Body of pancreas (tissue), 4 donors: ENCODE measurements around the gene PPIH. TPM values are rescaled to one million over a fixed set of nuclear protein-coding genes. Genes with fewer than 3 reads are reported as not detected.
"Not testable (repeated sequence)": the region's sequence is repeated elsewhere in the genome, so short reads cannot be mapped to it uniquely, and the experiment has no call there.

ENCODE experiments used
- ATAC-seq: fragments of 150-250 bp; one replicate; pipeline ENCODE4 v1.9.1; 2016
- DNase-seq, 4 donors: peaks; one replicate each; pipeline ENCODE4 v3.0.0-alpha.2; 2019
- H3K27ac ChIP-seq, 4 donors: fragments of 200-600 bp; sonication (generic); 1 replicate in 3 of 4; 2 replicates in 1 of 4; pipeline versions ENCODE4 v1.5.1 to v1.6.1; 2016 to 2019; ENCODE audit warnings: mild to moderate bottlenecking in 1 of 4, mixed read lengths in 1 of 4, moderate library complexity in 1 of 4
- H3K27me3 ChIP-seq, 2 donors: fragments of 200-600 bp; sonication (generic); one replicate each; pipeline ENCODE4 v1.6.0; 2016; ENCODE audit warnings: mild to moderate bottlenecking in 1 of 2
- H3K36me3 ChIP-seq, 2 donors: fragments of 200-600 bp; sonication (generic); replicated peaks in 1 of 2; 2 replicates each; pipeline ENCODE4 v1.5.1; 2016; ENCODE audit warnings: low read depth in 2 of 2; ENCODE audit not compliant: insufficient read depth in 1 of 2
- H3K4me1 ChIP-seq: fragments of 200-600 bp; sonication (generic); one replicate; pipeline ENCODE4 v1.6.0; 2016
- H3K4me3 ChIP-seq, 2 donors: fragments of 200-600 bp; sonication (generic); 1 replicate in 1 of 2; 2 replicates in 1 of 2; pipeline ENCODE4 v1.5.1; 2016 to 2019
- H3K9me3 ChIP-seq, 3 donors: fragments of 200-600 bp; sonication (generic); 1 replicate in 2 of 3; 2 replicates in 1 of 3; pipeline ENCODE4 v1.5.1; 2016
- POLR2A ChIP-seq, 3 donors: fragments of 450-650 bp; IDR thresholded peaks; one replicate each; pipeline ENCODE4 v1.6.1; 2016; ENCODE audit warnings: antibody characterized with exemption in 3 of 3, mild to moderate bottlenecking in 2 of 3
- WGBS, 2 donors: methylation state at CpG; one replicate each; pipeline ENCODE4 v1.1.5; 2017; 5-methylcytosine and 5-hydroxymethylcytosine counted together
- intact Hi-C: fragments of 100-400 bp; cut with DNase I; formaldehyde crosslinking; loops from one replicate; pipeline ENCODE4 v1.15.1; 2023
- total RNA-seq, 2 donors: library from RNA; depleted of rRNA; stranded (reverse); fragments of >200 nt; gene quantifications; one replicate each; pipeline ENCODE4 v1.1.0, GENCODE V29; 2016
- TF ChIP-seq, protein P1 (sequence below), 7 experiments: fragments of 450-650 bp in 4 of 7; fragments of 200-600 bp in 3 of 7; sonication (generic) in 3 of 7; IDR thresholded peaks; one replicate each; pipeline ENCODE4 v1.5.1; 2016 to 2019; ENCODE audit warnings: antibody characterized with exemption in 7 of 7

PPIH gene
- total RNA-seq, 2 donors from 2014 or later, result 4.6 to 7.8 TPM

DNA sequence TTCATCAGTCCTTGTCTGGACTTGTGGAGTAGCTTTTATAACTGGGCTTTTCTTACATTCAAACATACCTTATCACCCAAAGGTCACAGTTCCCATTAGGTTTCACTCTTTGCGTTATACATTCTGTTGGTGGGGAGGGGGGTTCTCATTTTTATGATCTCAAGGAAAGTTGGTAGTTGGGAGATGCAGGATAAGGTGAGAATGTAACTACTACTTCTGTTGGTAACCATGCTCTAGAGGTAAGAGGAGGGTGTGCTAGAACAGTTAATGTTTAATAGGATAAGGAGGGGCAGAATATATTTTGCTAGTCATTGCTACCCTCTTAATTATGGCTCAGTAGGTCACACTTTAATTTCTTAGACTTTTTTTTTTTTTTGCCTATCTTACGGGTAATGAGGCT lies 34.7 kb downstream of the PPIH start:
- TF ChIP-seq POLR2A (IDR thresholded peaks at IDR 0.05), result no peak
- TF ChIP-seq, protein P1, sequence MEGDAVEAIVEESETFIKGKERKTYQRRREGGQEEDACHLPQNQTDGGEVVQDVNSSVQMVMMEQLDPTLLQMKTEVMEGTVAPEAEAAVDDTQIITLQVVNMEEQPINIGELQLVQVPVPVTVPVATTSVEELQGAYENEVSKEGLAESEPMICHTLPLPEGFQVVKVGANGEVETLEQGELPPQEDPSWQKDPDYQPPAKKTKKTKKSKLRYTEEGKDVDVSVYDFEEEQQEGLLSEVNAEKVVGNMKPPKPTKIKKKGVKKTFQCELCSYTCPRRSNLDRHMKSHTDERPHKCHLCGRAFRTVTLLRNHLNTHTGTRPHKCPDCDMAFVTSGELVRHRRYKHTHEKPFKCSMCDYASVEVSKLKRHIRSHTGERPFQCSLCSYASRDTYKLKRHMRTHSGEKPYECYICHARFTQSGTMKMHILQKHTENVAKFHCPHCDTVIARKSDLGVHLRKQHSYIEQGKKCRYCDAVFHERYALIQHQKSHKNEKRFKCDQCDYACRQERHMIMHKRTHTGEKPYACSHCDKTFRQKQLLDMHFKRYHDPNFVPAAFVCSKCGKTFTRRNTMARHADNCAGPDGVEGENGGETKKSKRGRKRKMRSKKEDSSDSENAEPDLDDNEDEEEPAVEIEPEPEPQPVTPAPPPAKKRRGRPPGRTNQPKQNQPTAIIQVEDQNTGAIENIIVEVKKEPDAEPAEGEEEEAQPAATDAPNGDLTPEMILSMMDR (IDR thresholded peaks at IDR 0.05), result no peak
- no peak for DNase-seq
- H3K4me1 ChIP-seq, result peaks cover 61% of the 10 kb centered on the region
- WGBS, 2 donors, result 32 to 55% methylated on average over 2 of the region's 2 CpGs
- H3K4me3 ChIP-seq, result no peak overlapping the region
- H3K27ac ChIP-seq, result peak overlapping the region in 3 of 4 donors; percentile 41 to 58 (median 55)
- H3K36me3 ChIP-seq, result peaks cover 0 to 4% of the 10 kb centered on the region in 2 donors
- intact Hi-C loops, result no loop called here
- ATAC-seq, result no peak
- H3K27me3 ChIP-seq, result no peaks in the 10 kb centered on the region
- H3K9me3 ChIP-seq, result no peaks in the 10 kb centered on the region

DNA sequence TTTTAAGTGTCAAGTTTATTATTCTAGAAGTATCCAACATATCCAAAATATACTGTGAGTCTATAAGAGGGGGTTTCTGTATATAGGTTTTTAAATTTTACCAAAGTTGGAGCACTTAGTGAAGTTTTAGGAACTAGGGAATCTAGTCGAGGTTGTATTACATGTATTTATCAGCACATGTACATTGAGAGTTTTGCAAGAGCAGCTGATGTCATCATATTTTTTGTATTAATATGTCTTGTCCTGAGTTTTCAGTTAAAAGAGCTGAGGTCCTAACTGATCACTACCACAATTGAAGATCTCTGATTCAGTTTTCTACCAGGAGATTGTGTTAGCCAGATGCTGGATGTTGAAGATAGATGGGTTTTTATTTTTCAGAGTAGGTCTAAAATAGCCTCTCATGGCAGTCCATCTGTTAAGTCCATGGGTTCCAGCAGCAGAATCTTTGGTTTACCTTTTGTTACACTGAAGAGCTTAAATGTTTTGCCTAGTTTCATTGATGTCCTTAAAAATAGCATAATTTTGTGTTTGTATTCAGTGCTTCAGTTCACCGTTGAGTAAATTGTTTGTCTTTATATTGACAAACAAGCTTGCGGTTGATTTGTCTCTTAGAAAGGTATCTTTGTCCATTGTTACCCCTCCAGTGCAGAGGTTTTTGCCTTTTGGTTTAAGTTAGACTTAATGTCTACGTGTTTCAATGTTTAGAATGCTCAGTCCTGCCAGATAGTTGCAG lies 40.0 kb downstream of the PPIH start:
- DNase-seq, result no peak
- TF ChIP-seq POLR2A (IDR thresholded peaks at IDR 0.05), result no peak
- TF ChIP-seq, protein P1 (IDR thresholded peaks at IDR 0.05), result no peak
- no peaks in the 10 kb centered on the region for H3K27me3 ChIP-seq
- H3K27ac ChIP-seq, result no peak overlapping the region
- WGBS, 2 donors, result 87 to 91% methylated on average over 4 of the region's 4 CpGs
- H3K36me3 ChIP-seq, result peaks cover 8 to 33% of the 10 kb centered on the region in 2 donors
- no peaks in the 10 kb centered on the region for H3K9me3 ChIP-seq
- ATAC-seq, result no peak
- peaks cover 10% of the 10 kb centered on the region for H3K4me1 ChIP-seq
- no peak overlapping the region for H3K4me3 ChIP-seq
- intact Hi-C loops, result no loop called here

DNA sequence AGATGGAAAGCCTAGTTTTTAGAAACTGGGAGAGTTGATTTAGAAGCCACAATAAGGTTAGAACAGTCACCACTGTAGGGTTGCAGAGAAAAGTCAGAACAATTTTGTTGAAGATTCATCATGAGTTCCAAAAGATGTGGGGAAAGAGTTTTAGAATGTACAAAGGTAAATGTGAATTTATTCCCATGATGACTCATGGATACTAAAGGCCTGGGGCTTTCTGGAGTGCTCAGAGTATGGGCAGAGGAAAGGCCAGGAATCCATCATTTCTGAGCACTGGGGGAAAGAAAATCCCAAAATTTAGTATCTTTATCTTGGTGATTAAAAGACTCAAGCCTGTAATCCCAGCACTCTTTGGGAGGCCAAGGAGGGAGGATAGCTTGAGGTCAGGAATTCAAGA lies 41.8 kb downstream of the PPIH start:
- ATAC-seq (no peak), DNase-seq (no peak)
- Histone ChIP-seq H3K36me3 (peaks cover 8 to 36% of the 10 kb centered on the region in 2 donors), H3K4me3 (no peak overlapping the region), H3K27me3 (no peaks in the 10 kb centered on the region), H3K27ac (no peak overlapping the region), H3K9me3 (no peaks in the 10 kb centered on the region), H3K4me1 (no peaks in the 10 kb centered on the region)
- intact Hi-C loops, result no loop called here
- no peak for TF ChIP-seq POLR2A (IDR thresholded peaks at IDR 0.05)
- TF ChIP-seq, protein P1 (IDR thresholded peaks at IDR 0.05), result no peak

DNA sequence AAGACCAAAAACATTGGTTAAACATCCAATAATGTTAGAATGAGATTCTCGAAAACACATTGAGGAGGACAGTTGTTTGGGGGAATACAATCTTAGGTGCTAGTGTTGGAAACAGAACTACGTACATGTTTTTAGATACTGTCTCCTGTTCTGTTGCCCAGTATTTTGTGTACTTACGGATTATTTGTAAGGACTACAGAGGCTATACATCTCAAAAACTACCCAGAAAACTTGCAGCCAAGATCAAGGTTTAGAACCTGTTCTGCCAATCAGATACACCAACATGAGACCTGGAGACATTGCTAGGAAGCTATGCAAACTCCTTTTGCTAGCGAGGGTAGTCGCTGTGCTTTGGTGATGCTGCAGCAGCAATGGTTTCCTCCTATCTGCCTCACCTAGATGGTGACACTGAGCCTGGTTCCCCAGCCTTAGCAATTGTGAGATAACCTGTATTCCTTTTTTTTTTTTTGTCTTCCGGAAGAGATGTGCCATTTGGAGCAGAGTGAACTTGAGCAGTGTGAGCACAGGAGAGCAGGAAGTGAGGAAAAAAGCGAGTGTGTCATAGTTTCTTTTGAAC lies 45.8 kb downstream of the PPIH start:
- no peaks in the 10 kb centered on the region for H3K9me3 ChIP-seq
- DNase-seq (no peak), ATAC-seq (no peak)
- no peaks in the 10 kb centered on the region for H3K27me3 ChIP-seq
- no peak for TF ChIP-seq POLR2A (IDR thresholded peaks at IDR 0.05)
- TF ChIP-seq, protein P1 (IDR thresholded peaks at IDR 0.05), result no peak
- no peaks in the 10 kb centered on the region for H3K4me1 ChIP-seq
- no peak overlapping the region for H3K4me3 ChIP-seq
- no peak overlapping the region for H3K27ac ChIP-seq
- WGBS, 2 donors, result 87 to 90% methylated on average over 7 of the region's 7 CpGs
- intact Hi-C loops, result no loop called here
- peaks cover 8 to 29% of the 10 kb centered on the region in 2 donors for H3K36me3 ChIP-seq

DNA sequence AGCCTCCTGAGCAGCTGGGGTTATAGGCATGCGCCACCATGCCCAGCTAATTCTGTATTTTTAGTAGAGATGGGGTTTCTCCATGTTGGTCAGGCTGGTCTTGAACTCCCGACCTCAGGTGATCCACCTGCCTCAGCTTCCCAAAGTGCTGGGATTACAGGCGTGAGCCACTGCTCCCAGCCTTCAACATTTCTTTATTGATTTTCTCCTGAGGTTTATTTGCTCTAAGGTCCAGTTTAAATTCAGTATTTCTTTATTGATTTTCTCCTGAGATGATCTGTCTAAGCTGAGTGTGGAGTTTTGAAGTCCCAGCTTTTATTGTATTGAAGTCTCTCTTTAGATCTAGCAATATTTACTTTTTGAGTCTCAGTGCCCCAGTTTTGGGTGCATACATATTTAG lies 54.6 kb downstream of the PPIH start:
- WGBS, 2 donors, result 73 to 79% methylated on average over 3 of the region's 3 CpGs
- H3K27ac ChIP-seq, H3K9me3 ChIP-seq, DNase-seq, H3K4me3 ChIP-seq, intact Hi-C loops, H3K36me3 ChIP-seq, H3K4me1 ChIP-seq, ATAC-seq, H3K27me3 ChIP-seq: not testable (repeated sequence)
